GM19351 (cell line): ENCODE measurements around the gene CSRP3.

Experiments used
- ATAC-seq: cut with Tn5 transposase; IDR thresholded peaks from one replicate; pipeline ENCODE4 v1.9.1; 2021; ENCODE audit warnings: mild to moderate bottlenecking, moderate library complexity; ENCODE audit not compliant: unreplicated experiment

The CSRP3 gene

GRCh38 chr11:19226378-19227195, 24.8 kb upstream of the CSRP3 start:
- no peak for ATAC-seq

- ATAC-seq = no peak
Observed at GRCh38 chr11:19225581-19225980, 23.8 kb upstream of the CSRP3 start.

- ATAC-seq = no peak
Observed at GRCh38 chr11:19225123-19225522, 23.3 kb upstream of the CSRP3 start.

- ATAC-seq = no peak
Observed at GRCh38 chr11:19220903-19221724, 19.3 kb upstream of the CSRP3 start.

- no peak for ATAC-seq
Observed at GRCh38 chr11:19218786-19219460, 17.1 kb upstream of the CSRP3 start.

- ATAC-seq = no peak
Observed at GRCh38 chr11:19218216-19218615, 16.4 kb upstream of the CSRP3 start.

GRCh38 chr11:19216709-19217374, 15.1 kb upstream of the CSRP3 start:
- ATAC-seq = no peak

GRCh38 chr11:19216021-19216420, 14.2 kb upstream of the CSRP3 start:
- no peak for ATAC-seq

GRCh38 chr11:19209617-19210370, 8.0 kb upstream of the CSRP3 start:
- ATAC-seq = no peak

- ATAC-seq = no peak
Observed at GRCh38 chr11:19208959-19209546, 7.3 kb upstream of the CSRP3 start.

GRCh38 chr11:19208181-19208580, 6.4 kb upstream of the CSRP3 start:
- ATAC-seq = no peak

GRCh38 chr11:19204836-19205235, 3.1 kb upstream of the CSRP3 start:
- ATAC-seq = no peak

- ATAC-seq = no peak
Observed at GRCh38 chr11:19200410-19201201, 1.2 kb downstream of the CSRP3 start.

- no peak for ATAC-seq
Observed at GRCh38 chr11:19199771-19200170, 2.0 kb downstream of the CSRP3 start.

- no peak for ATAC-seq
Observed at GRCh38 chr11:19199048-19199447, 2.7 kb downstream of the CSRP3 start.

GRCh38 chr11:19196432-19196831, 5.4 kb downstream of the CSRP3 start:
- ATAC-seq = no peak

GRCh38 chr11:19194620-19195308, 7.0 kb downstream of the CSRP3 start:
- ATAC-seq = no peak

GRCh38 chr11:19193916-19194315, 7.9 kb downstream of the CSRP3 start:
- ATAC-seq = no peak
